ENCODE data around the gene TBCA.

Gene TBCA

DNA sequence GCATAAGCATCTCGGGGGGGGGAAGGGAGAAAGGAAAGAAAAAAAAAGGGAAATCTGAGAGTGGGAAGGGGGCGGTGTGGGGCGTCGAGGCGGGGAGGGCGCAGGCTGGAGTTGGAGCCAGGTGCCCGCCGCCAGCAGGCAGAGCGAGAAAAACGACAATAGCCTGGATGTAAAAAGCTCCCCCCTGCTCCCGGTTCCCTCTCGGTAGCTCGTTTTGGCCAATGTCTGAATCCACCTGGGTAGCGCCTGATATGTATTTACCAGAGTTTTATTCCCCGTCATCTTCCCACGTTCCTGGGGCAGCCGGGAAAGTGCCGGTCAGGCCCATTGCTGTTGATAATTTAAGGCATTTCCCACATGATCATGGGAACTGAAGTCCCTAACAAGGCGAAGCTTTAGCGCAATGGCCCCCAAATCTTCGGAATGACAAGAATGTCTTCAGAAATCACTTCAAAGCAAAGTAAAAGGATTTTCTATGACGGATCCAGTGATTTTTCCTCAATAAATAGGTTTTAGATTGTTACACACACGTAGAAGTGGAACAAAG, 134.7 kb downstream of the TBCA start:
- DNase-seq, result no peak

All from EL (cell line).